GM12878 (cell line): ENCODE data around the gene TAF6. TPM values are rescaled to one million over a fixed set of nuclear protein-coding genes. Genes with fewer than 3 reads are reported as not detected.
A peak's percentile ranks its signal among the peaks of the same experiment; 100 is the strongest.

Experiments used
- BCL11A ChIP-seq: IDR thresholded peaks from 2 replicates; pipeline ENCODE4 v1.6.1; 2011; ENCODE audit warnings: low read depth, low read length
- CBX3 ChIP-seq: fragments of 200-600 bp; sonication (generic); IDR thresholded peaks from 2 replicates; pipeline ENCODE4 v1.6.1; 2016; ENCODE audit warnings: low read depth, borderline replicate concordance
- EP300 ChIP-seq, 2 experiments: fragments of 150-350 bp in 1 of 2; IDR thresholded peaks; 2 replicates each; pipeline ENCODE4 v1.6.1; 2011 to 2012; ENCODE audit warnings: low read depth in 2 of 2, low read length in 2 of 2, borderline replicate concordance in 1 of 2, improper control_type of control experiment in 1 of 2, inconsistent platforms in 1 of 2; ENCODE audit not compliant: control insufficient read depth in 1 of 2
- JUND ChIP-seq: IDR thresholded peaks from 2 replicates; pipeline ENCODE4 v1.6.1; 2012; ENCODE audit warnings: low read depth, mild to moderate bottlenecking, low read length, improper control_type of control experiment, moderate library complexity
- KDM1A ChIP-seq: fragments of 200-600 bp; sonication (generic); IDR thresholded peaks from 2 replicates; pipeline ENCODE4 v1.6.1; 2016; ENCODE audit warnings: borderline replicate concordance
- KLF5 ChIP-seq: fragments of 450-650 bp; IDR thresholded peaks from 2 replicates; pipeline ENCODE4 v1.6.1; 2014; ENCODE audit warnings: mild to moderate bottlenecking; ENCODE audit not compliant: partially characterized antibody
- MEF2A ChIP-seq: IDR thresholded peaks from 2 replicates; pipeline ENCODE4 v1.6.1; 2011; ENCODE audit warnings: low read depth, mild to moderate bottlenecking, low read length, moderate library complexity; ENCODE audit not compliant: insufficient read depth
- NFYA ChIP-seq: IDR thresholded peaks from 2 replicates; pipeline ENCODE4 v1.6.1; 2011; ENCODE audit warnings: low read depth, mild to moderate bottlenecking, low read length, improper control_type of control experiment, borderline replicate concordance
- PAX8 ChIP-seq: fragments of 450-650 bp; IDR thresholded peaks from 2 replicates; pipeline ENCODE4 v1.6.1; 2017; ENCODE audit warnings: mild to moderate bottlenecking, moderate library complexity
- PML ChIP-seq: IDR thresholded peaks from 2 replicates; pipeline ENCODE4 v1.6.1; 2012; ENCODE audit warnings: low read length, inconsistent platforms
- POLR2AphosphoS2 ChIP-seq: IDR thresholded peaks from 2 replicates; pipeline ENCODE4 v1.6.1; 2011; ENCODE audit warnings: low read depth, mild to moderate bottlenecking, low read length, improper control_type of control experiment, moderate library complexity
- RB1 ChIP-seq: fragments of 450-650 bp; formaldehyde crosslinking; IDR thresholded peaks from 2 replicates; pipeline ENCODE4 v1.6.1; 2017; ENCODE audit warnings: mild to moderate bottlenecking, borderline replicate concordance
- SIN3A ChIP-seq: IDR thresholded peaks from 2 replicates; pipeline ENCODE4 v1.6.1; 2012; ENCODE audit warnings: low read depth, low read length, improper control_type of control experiment
- TCF12 ChIP-seq: IDR thresholded peaks from 2 replicates; pipeline ENCODE4 v1.6.1; 2011; ENCODE audit warnings: low read depth, mild to moderate bottlenecking, low read length
- WRNIP1 ChIP-seq: IDR thresholded peaks from 2 replicates; pipeline ENCODE4 v1.6.1; 2011; ENCODE audit warnings: low read depth, low read length, improper control_type of control experiment, borderline replicate concordance
- ZNF207 ChIP-seq: fragments of 450-650 bp; IDR thresholded peaks from 2 replicates; pipeline ENCODE4 v1.6.1; 2014; ENCODE audit warnings: antibody characterized with exemption, mild to moderate bottlenecking, borderline replicate concordance
- polyA plus RNA-seq, 11 experiments: library from polyadenylated mRNA; depleted of rRNA in 4 of 11; unstranded in 6 of 11; stranded (reverse) in 5 of 11; fragments of >200 nt; fragmentation: Nextera tagmentation in 4 of 11; fragmentation: Illumina TruSeq in 1 of 11; extraction: Ambion mirVana in 4 of 11; extraction: Trizol in 1 of 11; gene quantifications; 1 replicate in 1 of 11; 2 replicates in 10 of 11; pipeline versions ENCODE4 v1.2.1 to v1.2.3, GENCODE V29; 2011 to 2016; ENCODE audit warnings: inconsistent platforms in 2 of 11, missing spikeins in 2 of 11, low read depth in 1 of 11
- total RNA-seq, 4 experiments: library from RNA; depleted of rRNA in 3 of 4; stranded (reverse); fragments of >200 nt in 3 of 4; fragmentation: Illumina TruSeq in 1 of 4; extraction: Trizol in 1 of 4; gene quantifications; 2 replicates each; pipeline versions ENCODE4 v1.2.1 to v1.2.3, GENCODE V29; 2013 to 2021
- TF ChIP-seq, protein P1 (sequence below): fragments of 450-650 bp; IDR thresholded peaks from 2 replicates; pipeline ENCODE4 v1.6.1; 2014; ENCODE audit warnings: mild to moderate bottlenecking
- TF ChIP-seq, protein P2 (sequence below): fragments of 150-350 bp; IDR thresholded peaks from 2 replicates; pipeline ENCODE4 v1.6.1; 2014; ENCODE audit warnings: mild to moderate bottlenecking, low read depth, low read length
- TF ChIP-seq, protein P3 (sequence below): fragments of 450-650 bp; formaldehyde crosslinking; IDR thresholded peaks from 2 replicates; pipeline ENCODE4 v1.4.0; 2022; ENCODE audit warnings: mild to moderate bottlenecking, moderate library complexity
- TF ChIP-seq, protein P4 (sequence below): fragments of 450-650 bp; IDR thresholded peaks from 2 replicates; pipeline ENCODE4 v1.6.1; 2016; ENCODE audit warnings: mild to moderate bottlenecking
- TF ChIP-seq, protein P5 (sequence below): IDR thresholded peaks from 2 replicates; pipeline ENCODE4 v1.6.1; 2012; ENCODE audit warnings: low read depth, low read length, improper control_type of control experiment

The TAF6 gene
- total and polyA plus RNA-seq, 10 of the 15 experiments (the other 5 are each of a cell fraction or from before 2014, with no cell fraction given): 0.27 to 42.6 (median 17.0) TPM

DNA sequence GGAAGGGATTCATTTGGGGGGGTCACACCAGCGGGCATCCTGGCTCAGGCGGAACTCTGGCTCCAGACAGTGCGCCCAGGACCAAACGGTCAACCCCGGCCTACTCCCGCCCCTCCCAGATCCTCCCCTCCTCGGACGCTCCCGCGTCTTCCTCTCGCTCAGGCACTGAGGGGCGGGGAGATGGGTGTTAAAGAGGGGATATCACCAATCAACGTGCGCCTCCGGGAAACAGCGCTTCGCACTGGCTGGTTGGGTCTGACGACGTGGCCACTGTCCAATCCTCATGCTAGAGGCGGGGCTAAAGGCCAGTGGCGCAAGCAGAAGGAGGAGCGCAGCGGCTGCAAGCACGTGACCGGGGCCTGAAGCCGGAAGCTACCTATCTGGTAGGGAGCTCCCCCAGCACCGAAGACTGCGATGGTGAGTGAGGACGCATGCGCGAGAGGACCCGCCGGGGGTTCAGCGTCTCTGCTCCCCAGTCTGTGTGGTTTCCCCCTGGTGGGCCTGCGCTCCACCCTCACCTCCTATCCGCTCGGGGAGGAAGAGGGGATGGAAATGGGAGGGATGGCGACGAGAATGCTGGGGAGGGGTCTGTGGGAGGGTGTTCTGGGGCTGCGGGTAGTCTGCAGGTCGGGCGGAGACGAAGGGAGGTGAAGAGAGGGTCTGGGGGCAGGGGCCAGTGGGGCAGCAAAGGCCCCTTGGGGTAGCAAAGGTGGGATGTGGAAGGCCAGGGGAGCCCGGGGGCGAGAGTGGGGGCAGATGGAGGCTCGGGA is 29.6 kb upstream of the TAF6 start, which contains the start of gene LAMTOR4 (continued):
- no peak for TF ChIP-seq CBX3
- TF ChIP-seq TCF12: peak; percentile 16; the same call in 1 of the 2 replicates
- TF ChIP-seq POLR2AphosphoS2: peak; percentile 79; the same call in 1 of the 2 replicates
- TF ChIP-seq, protein P1, sequence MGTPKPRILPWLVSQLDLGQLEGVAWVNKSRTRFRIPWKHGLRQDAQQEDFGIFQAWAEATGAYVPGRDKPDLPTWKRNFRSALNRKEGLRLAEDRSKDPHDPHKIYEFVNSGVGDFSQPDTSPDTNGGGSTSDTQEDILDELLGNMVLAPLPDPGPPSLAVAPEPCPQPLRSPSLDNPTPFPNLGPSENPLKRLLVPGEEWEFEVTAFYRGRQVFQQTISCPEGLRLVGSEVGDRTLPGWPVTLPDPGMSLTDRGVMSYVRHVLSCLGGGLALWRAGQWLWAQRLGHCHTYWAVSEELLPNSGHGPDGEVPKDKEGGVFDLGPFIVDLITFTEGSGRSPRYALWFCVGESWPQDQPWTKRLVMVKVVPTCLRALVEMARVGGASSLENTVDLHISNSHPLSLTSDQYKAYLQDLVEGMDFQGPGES: peak; percentile 89
- TF ChIP-seq SIN3A: no peak
- TF ChIP-seq KLF5: no peak
- no peak for TF ChIP-seq BCL11A
- TF ChIP-seq ZNF207: no peak
- peak in 1 of 2 experiments; percentile 14; a peak in 1 of 4 replicates for TF ChIP-seq EP300 (IDR thresholded peaks at IDR 0.05; ENCODE audit: borderline replicate concordance in 1 of 2, control insufficient read depth in 1 of 2, low read depth in 2 of 2, low read length in 2 of 2)
- TF ChIP-seq PML: peak; percentile 84; the same call in 1 of the 2 replicates
- TF ChIP-seq KDM1A: no peak
- TF ChIP-seq RB1: peak; percentile 48; the same call in 1 of the 2 replicates
- no peak for TF ChIP-seq MEF2A
- TF ChIP-seq, protein P2, sequence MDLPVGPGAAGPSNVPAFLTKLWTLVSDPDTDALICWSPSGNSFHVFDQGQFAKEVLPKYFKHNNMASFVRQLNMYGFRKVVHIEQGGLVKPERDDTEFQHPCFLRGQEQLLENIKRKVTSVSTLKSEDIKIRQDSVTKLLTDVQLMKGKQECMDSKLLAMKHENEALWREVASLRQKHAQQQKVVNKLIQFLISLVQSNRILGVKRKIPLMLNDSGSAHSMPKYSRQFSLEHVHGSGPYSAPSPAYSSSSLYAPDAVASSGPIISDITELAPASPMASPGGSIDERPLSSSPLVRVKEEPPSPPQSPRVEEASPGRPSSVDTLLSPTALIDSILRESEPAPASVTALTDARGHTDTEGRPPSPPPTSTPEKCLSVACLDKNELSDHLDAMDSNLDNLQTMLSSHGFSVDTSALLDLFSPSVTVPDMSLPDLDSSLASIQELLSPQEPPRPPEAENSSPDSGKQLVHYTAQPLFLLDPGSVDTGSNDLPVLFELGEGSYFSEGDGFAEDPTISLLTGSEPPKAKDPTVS: no peak
- TF ChIP-seq PAX8: no peak
- peak; percentile 29; the same call in 1 of the 2 replicates for TF ChIP-seq NFYA
- 0 out of 2 replicates have a peak, but pooled peaks have one; percentile 23 for TF ChIP-seq JUND
- TF ChIP-seq WRNIP1: no peak
- TF ChIP-seq, protein P3, sequence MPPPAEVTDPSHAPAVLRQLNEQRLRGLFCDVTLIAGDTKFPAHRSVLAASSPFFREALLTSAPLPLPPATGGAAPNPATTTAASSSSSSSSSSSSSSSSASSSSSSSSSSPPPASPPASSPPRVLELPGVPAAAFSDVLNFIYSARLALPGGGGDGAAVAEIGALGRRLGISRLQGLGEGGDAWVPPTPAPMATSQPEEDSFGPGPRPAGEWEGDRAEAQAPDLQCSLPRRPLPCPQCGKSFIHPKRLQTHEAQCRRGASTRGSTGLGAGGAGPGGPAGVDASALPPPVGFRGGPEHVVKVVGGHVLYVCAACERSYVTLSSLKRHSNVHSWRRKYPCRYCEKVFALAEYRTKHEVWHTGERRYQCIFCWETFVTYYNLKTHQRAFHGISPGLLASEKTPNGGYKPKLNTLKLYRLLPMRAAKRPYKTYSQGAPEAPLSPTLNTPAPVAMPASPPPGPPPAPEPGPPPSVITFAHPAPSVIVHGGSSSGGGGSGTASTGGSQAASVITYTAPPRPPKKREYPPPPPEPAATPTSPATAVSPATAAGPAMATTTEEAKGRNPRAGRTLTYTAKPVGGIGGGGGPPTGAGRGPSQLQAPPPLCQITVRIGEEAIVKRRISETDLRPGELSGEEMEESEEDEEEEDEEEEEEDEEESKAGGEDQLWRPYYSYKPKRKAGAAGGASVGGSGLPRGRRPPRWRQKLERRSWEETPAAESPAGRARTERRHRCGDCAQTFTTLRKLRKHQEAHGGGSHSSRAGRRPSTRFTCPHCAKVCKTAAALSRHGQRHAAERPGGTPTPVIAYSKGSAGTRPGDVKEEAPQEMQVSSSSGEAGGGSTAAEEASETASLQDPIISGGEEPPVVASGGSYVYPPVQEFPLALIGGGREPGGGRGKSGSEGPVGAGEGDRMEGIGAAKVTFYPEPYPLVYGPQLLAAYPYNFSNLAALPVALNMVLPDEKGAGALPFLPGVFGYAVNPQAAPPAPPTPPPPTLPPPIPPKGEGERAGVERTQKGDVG (CRISPR knock-in tag): no peak
- TF ChIP-seq, protein P4, sequence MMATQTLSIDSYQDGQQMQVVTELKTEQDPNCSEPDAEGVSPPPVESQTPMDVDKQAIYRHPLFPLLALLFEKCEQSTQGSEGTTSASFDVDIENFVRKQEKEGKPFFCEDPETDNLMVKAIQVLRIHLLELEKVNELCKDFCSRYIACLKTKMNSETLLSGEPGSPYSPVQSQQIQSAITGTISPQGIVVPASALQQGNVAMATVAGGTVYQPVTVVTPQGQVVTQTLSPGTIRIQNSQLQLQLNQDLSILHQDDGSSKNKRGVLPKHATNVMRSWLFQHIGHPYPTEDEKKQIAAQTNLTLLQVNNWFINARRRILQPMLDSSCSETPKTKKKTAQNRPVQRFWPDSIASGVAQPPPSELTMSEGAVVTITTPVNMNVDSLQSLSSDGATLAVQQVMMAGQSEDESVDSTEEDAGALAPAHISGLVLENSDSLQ: peak; percentile 98
- TF ChIP-seq, protein P5, sequence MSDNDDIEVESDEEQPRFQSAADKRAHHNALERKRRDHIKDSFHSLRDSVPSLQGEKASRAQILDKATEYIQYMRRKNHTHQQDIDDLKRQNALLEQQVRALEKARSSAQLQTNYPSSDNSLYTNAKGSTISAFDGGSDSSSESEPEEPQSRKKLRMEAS: peak; percentile 82
